HEK293 (cell line): Measurements from ENCODE around the gene CENPVL1.

ENCODE experiments used
- CTCF ChIA-PET: fragments of 350-600 bp; formaldehyde crosslinking; extraction: SDS; loops from one replicate; lab custom pipeline; 2021; ENCODE audit warnings: antibody characterized with exemption; lab: Yijun Ruan, JAX
- POLR2A ChIA-PET: fragments of 300-600 bp; formaldehyde crosslinking; extraction: SDS; loops from one replicate; lab custom pipeline; 2020; ENCODE audit warnings: antibody characterized with exemption, inconsistent platforms; lab: Yijun Ruan, JAX
- H3K27ac ChIP-seq: fragments of 200-500 bp; sonication (Bioruptor generic); 2 replicates; pipeline ENCODE4 v1.5.1; 2014; ENCODE audit warnings: low read depth, low read length, control low read depth, inconsistent platforms; ENCODE audit errors: extremely low read depth
- H3K36me3 ChIP-seq, 2 experiments: fragments of 200-500 bp in 1 of 2; sonication (Bioruptor generic) in 1 of 2; 1 replicate in 1 of 2; 2 replicates in 1 of 2; pipeline ENCODE4 v1.5.1; 2014 to 2017; ENCODE audit warnings: inconsistent platforms in 2 of 2, low read length in 2 of 2; ENCODE audit not compliant: control insufficient read depth in 2 of 2, insufficient read depth in 1 of 2
- H3K4me1 ChIP-seq: fragments of 200-500 bp; sonication (Bioruptor generic); 2 replicates; pipeline ENCODE4 v1.5.1; 2014; ENCODE audit warnings: mild to moderate bottlenecking, low read length, inconsistent platforms; ENCODE audit not compliant: control insufficient read depth, insufficient read depth
- H3K4me3 ChIP-seq: 2 replicates; pipeline ENCODE4 v1.5.1; 2011; ENCODE audit warnings: low read depth, mild to moderate bottlenecking, control low read depth, low read length, moderate library complexity
- H3K9me3 ChIP-seq: fragments of 200-500 bp; sonication (Bioruptor generic); 2 replicates; pipeline ENCODE4 v1.5.1; 2014; ENCODE audit warnings: low read depth, low read length, inconsistent platforms; ENCODE audit not compliant: control insufficient read depth, insufficient read depth
- KLF9 ChIP-seq: fragments of 450-650 bp; formaldehyde crosslinking; IDR thresholded peaks from 2 replicates; pipeline ENCODE4 v1.5.1; 2016; ENCODE audit warnings: missing biosample characterization, missing genetic modification characterization, low read depth
- PRDM2 ChIP-seq: fragments of 450-650 bp; formaldehyde crosslinking; IDR thresholded peaks from 2 replicates; pipeline ENCODE4 v1.5.1; 2016; ENCODE audit warnings: missing biosample characterization, missing genetic modification characterization, borderline replicate concordance
- SCRT1 ChIP-seq: fragments of 450-650 bp; formaldehyde crosslinking; IDR thresholded peaks from 2 replicates; pipeline ENCODE4 v1.5.1; 2016; ENCODE audit warnings: missing biosample characterization, missing genetic modification characterization, borderline replicate concordance
- SP7 ChIP-seq: fragments of 450-650 bp; formaldehyde crosslinking; IDR thresholded peaks from 2 replicates; pipeline ENCODE4 v1.5.1; 2016; ENCODE audit warnings: missing biosample characterization, missing genetic modification characterization
- YY1 ChIP-seq: fragments of 450-650 bp; formaldehyde crosslinking; IDR thresholded peaks from 2 replicates; pipeline ENCODE4 v1.5.1; 2018; ENCODE audit warnings: missing biosample characterization, missing genetic modification characterization
- ZBTB1 ChIP-seq: fragments of 450-650 bp; formaldehyde crosslinking; IDR thresholded peaks from 2 replicates; pipeline ENCODE4 v1.5.1; 2016; ENCODE audit warnings: missing biosample characterization, missing genetic modification characterization
- ZBTB17 ChIP-seq: fragments of 450-650 bp; formaldehyde crosslinking; IDR thresholded peaks from 2 replicates; pipeline ENCODE4 v1.5.1; 2016; ENCODE audit warnings: missing biosample characterization, missing genetic modification characterization
- ZBTB49 ChIP-seq: fragments of 450-650 bp; formaldehyde crosslinking; IDR thresholded peaks from 2 replicates; pipeline ENCODE4 v1.5.1; 2016; ENCODE audit warnings: missing biosample characterization, missing genetic modification characterization, low read depth
- ZFHX2 ChIP-seq: fragments of 450-650 bp; formaldehyde crosslinking; conservative IDR thresholded peaks from 2 replicates; pipeline ENCODE4 v1.5.1; 2016; ENCODE audit warnings: missing biosample characterization, missing genetic modification characterization
- ZNF248 ChIP-seq: fragments of 450-650 bp; formaldehyde crosslinking; IDR thresholded peaks from 2 replicates; pipeline ENCODE4 v1.5.1; 2017; ENCODE audit warnings: missing biosample characterization, missing genetic modification characterization
- ZNF311 ChIP-seq: fragments of 450-650 bp; formaldehyde crosslinking; IDR thresholded peaks from 2 replicates; pipeline ENCODE4 v1.5.1; 2017; ENCODE audit warnings: missing biosample characterization, missing genetic modification characterization, borderline replicate concordance
- ZNF449 ChIP-seq: fragments of 450-650 bp; formaldehyde crosslinking; IDR thresholded peaks from 2 replicates; pipeline ENCODE4 v1.5.1; 2017; ENCODE audit warnings: missing biosample characterization, mild to moderate bottlenecking, missing genetic modification characterization, moderate library complexity
- ZNF488 ChIP-seq: fragments of 450-650 bp; formaldehyde crosslinking; IDR thresholded peaks from 2 replicates; pipeline ENCODE4 v1.5.1; 2016; ENCODE audit warnings: missing biosample characterization, missing genetic modification characterization
- ZNF560 ChIP-seq: fragments of 450-650 bp; formaldehyde crosslinking; IDR thresholded peaks from 2 replicates; pipeline ENCODE4 v1.5.1; 2017; ENCODE audit warnings: missing biosample characterization, missing genetic modification characterization, borderline replicate concordance
- ZNF585B ChIP-seq: fragments of 450-650 bp; formaldehyde crosslinking; IDR thresholded peaks from 2 replicates; pipeline ENCODE4 v1.5.1; 2016; ENCODE audit warnings: missing biosample characterization, missing genetic modification characterization
- ZNF596 ChIP-seq: fragments of 450-650 bp; IDR thresholded peaks from 2 replicates; pipeline ENCODE4 v1.5.0; 2018; ENCODE audit warnings: missing biosample characterization, mild to moderate bottlenecking, missing genetic modification characterization, moderate library complexity
- ZNF623 ChIP-seq: fragments of 450-650 bp; formaldehyde crosslinking; IDR thresholded peaks from 2 replicates; pipeline ENCODE4 v1.5.1; 2016; ENCODE audit warnings: missing biosample characterization, missing genetic modification characterization
- ZNF837 ChIP-seq: fragments of 450-650 bp; formaldehyde crosslinking; IDR thresholded peaks from 2 replicates; pipeline ENCODE4 v1.5.1; 2016; ENCODE audit warnings: missing biosample characterization, missing genetic modification characterization

CENPVL1 gene

GRCh38 chrX:51737091-51737490 lies 26.8 kb downstream of the CENPVL1 start:
- POLR2A ChIA-PET, result no interaction called here
- Histone ChIP-seq H3K4me3 (no peak overlapping the region), H3K36me3 (no peaks in the 10 kb centered on the region), H3K9me3 (no peaks in the 10 kb centered on the region), H3K27ac (no peak overlapping the region), H3K4me1 (no peaks in the 10 kb centered on the region)
- TF ChIP-seq ZNF248 (tag by site-specific recombination) (no peak), ZFHX2 (tag by site-specific recombination) (no peak), ZNF311 (tag by site-specific recombination) (no peak), ZNF449 (tag by site-specific recombination) (no peak), PRDM2 (tag by site-specific recombination) (no peak), ZNF596 (tag by site-specific recombination) (no peak), ZBTB17 (tag by site-specific recombination) (no peak), ZNF623 (tag by site-specific recombination) (no peak), ZNF585B (tag by site-specific recombination) (no peak), SCRT1 (no peak), ZBTB1 (no peak), ZNF560 (tag by site-specific recombination) (no peak), SP7 (tag by site-specific recombination) (no peak), ZNF488 (no peak), KLF9 (tag by site-specific recombination) (no peak), ZNF837 (tag by site-specific recombination) (no peak), ZBTB49 (tag by site-specific recombination) (no peak), YY1 (no peak)
- CTCF ChIA-PET, result interaction anchor here (0.6 kb wide), 1 partner anchor 454 kb away, joined by 3 read pairs; no protein-coding TSS in a partner anchor
